Measurements from ENCODE around the gene UNC5C.

GRCh38 chr4:95183656-95184408, 364.9 kb downstream of the UNC5C start:
- no peak for TF ChIP-seq CTCF (IDR thresholded peaks at IDR 0.05)
- TF ChIP-seq TCF7L2 (IDR thresholded peaks at IDR 0.05; ENCODE audit: low read depth, low read length): no peak

All from Panc1 (cell line).